Measurements from ENCODE around the gene CD83.

DNA sequence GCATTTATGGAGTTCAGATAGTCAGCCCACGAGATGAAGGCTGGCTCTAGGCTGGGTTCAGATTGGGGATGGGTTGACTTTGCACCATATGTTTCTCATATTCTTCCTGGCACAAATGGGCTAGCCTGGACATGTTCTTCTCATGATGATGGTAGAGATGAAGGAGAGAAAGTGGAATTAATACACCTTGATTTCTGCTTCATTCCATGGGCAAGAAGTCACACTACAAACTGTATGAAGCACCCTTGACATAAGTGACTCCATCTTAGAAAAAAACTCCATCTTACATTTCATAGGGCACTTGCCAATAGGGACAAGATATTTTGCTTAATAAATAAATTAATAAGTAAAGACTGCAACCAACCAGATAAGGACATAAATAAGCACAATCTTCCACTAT is 12.0 kb upstream of the CD83 start:
- TF ChIP-seq POLR2A (IDR thresholded peaks at IDR 0.05), result no peak
- TF ChIP-seq, protein P1, sequence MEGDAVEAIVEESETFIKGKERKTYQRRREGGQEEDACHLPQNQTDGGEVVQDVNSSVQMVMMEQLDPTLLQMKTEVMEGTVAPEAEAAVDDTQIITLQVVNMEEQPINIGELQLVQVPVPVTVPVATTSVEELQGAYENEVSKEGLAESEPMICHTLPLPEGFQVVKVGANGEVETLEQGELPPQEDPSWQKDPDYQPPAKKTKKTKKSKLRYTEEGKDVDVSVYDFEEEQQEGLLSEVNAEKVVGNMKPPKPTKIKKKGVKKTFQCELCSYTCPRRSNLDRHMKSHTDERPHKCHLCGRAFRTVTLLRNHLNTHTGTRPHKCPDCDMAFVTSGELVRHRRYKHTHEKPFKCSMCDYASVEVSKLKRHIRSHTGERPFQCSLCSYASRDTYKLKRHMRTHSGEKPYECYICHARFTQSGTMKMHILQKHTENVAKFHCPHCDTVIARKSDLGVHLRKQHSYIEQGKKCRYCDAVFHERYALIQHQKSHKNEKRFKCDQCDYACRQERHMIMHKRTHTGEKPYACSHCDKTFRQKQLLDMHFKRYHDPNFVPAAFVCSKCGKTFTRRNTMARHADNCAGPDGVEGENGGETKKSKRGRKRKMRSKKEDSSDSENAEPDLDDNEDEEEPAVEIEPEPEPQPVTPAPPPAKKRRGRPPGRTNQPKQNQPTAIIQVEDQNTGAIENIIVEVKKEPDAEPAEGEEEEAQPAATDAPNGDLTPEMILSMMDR (IDR thresholded peaks at IDR 0.05 in 4 of 5, conservative IDR thresholded peaks at IDR 0.05 in 1 of 5), result no peak

All from gastrocnemius medialis (tissue), 4 donors.